Fibroblast of lung (primary cell): Measurements from ENCODE around the gene CLTC. TPM values are rescaled to one million over a fixed set of nuclear protein-coding genes. Genes with fewer than 3 reads are reported as not detected.

ENCODE experiments used
- DNase-seq, 2 donors: peaks; one replicate each; pipeline versions ENCODE4 v3.0.0 to v3.0.0-alpha.2; 2010; ENCODE audit warnings: low read depth in 2 of 2
- H2AFZ ChIP-seq: 2 replicates; pipeline ENCODE4 v1.5.1; 2012; ENCODE audit warnings: low read length, control low read depth, inconsistent platforms
- H3K27ac ChIP-seq: 2 replicates; pipeline ENCODE4 v1.5.1; 2011; ENCODE audit warnings: low read length, control low read depth; ENCODE audit not compliant: insufficient read depth
- H3K27me3 ChIP-seq: 2 replicates; pipeline ENCODE4 v1.5.1; 2011; ENCODE audit warnings: mild to moderate bottlenecking, low read length; ENCODE audit not compliant: control insufficient read depth, insufficient read depth
- H3K36me3 ChIP-seq: 2 replicates; pipeline ENCODE4 v1.5.1; 2011; ENCODE audit warnings: low read length; ENCODE audit not compliant: control insufficient read depth, insufficient read depth
- H3K4me1 ChIP-seq: 2 replicates; pipeline ENCODE4 v1.5.1; 2011; ENCODE audit warnings: low read length; ENCODE audit not compliant: control insufficient read depth, insufficient read depth; ENCODE audit errors: extremely low read depth
- H3K4me2 ChIP-seq: 2 replicates; pipeline ENCODE4 v1.5.1; 2011; ENCODE audit warnings: low read length, control low read depth; ENCODE audit not compliant: insufficient read depth; ENCODE audit errors: extremely low read depth
- H3K4me3 ChIP-seq, 4 experiments: fragments of 200-600 bp in 1 of 4; sonication (generic) in 1 of 4; replicated peaks in 1 of 4; 2 replicates each; pipeline ENCODE4 v1.5.1; 2011 to 2016; ENCODE audit warnings: low read length in 4 of 4, low read depth in 3 of 4, mild to moderate bottlenecking in 3 of 4, control low read depth in 2 of 4, inconsistent platforms in 1 of 4, mixed read lengths in 1 of 4; ENCODE audit not compliant: insufficient read depth in 1 of 4; ENCODE audit errors: control extremely low read depth in 1 of 4
- H3K79me2 ChIP-seq: 2 replicates; pipeline ENCODE4 v1.5.1; 2012; ENCODE audit warnings: mild to moderate bottlenecking, low read length, inconsistent platforms; ENCODE audit not compliant: control insufficient read depth, insufficient read depth
- H3K9ac ChIP-seq: 2 replicates; pipeline ENCODE4 v1.5.1; 2011; ENCODE audit warnings: mild to moderate bottlenecking, low read length, control low read depth; ENCODE audit not compliant: insufficient read depth
- H3K9me3 ChIP-seq: 2 replicates; pipeline ENCODE4 v1.5.1; 2012; ENCODE audit warnings: low read depth, low read length; ENCODE audit not compliant: control insufficient read depth, insufficient read depth
- H4K20me1 ChIP-seq: 2 replicates; pipeline ENCODE4 v1.5.1; 2011; ENCODE audit warnings: low read length; ENCODE audit not compliant: control insufficient read depth, insufficient read depth; ENCODE audit errors: extremely low read depth
- EZH2 ChIP-seq: IDR thresholded peaks from 2 replicates; pipeline ENCODE4 v1.5.1; 2012; ENCODE audit warnings: low read length, control low read depth, mild to moderate bottlenecking; ENCODE audit errors: missing control alignments
- polyA plus RNA-seq, 2 donors: library from polyadenylated mRNA; depleted of rRNA in 1 of 2; stranded (reverse) in 1 of 2; unstranded in 1 of 2; fragments of >200 nt; gene quantifications; 2 replicates each; pipeline ENCODE4 v1.2.1, GENCODE V29; 2011 to 2012; ENCODE audit warnings: missing spikeins in 1 of 2
- total RNA-seq: library from RNA; depleted of rRNA; stranded (reverse); fragments of >200 nt; gene quantifications from 2 replicates; pipeline ENCODE4 v1.2.1, GENCODE V29; 2014
- TF ChIP-seq, protein P1 (sequence below), 2 donors: IDR thresholded peaks in 1 of 2; conservative IDR thresholded peaks in 1 of 2; 1 replicate in 1 of 2; 2 replicates in 1 of 2; pipeline ENCODE4 v1.5.1; 2011 to 2012; ENCODE audit warnings: low read length in 2 of 2, control low read depth in 1 of 2, inconsistent platforms in 1 of 2, low read depth in 1 of 2, mild to moderate bottlenecking in 1 of 2

Gene CLTC
- total and polyA plus RNA-seq, 2 donors (not counting 1 experiment from before 2014, with no cell fraction given) = 468 to 621 TPM

DNA sequence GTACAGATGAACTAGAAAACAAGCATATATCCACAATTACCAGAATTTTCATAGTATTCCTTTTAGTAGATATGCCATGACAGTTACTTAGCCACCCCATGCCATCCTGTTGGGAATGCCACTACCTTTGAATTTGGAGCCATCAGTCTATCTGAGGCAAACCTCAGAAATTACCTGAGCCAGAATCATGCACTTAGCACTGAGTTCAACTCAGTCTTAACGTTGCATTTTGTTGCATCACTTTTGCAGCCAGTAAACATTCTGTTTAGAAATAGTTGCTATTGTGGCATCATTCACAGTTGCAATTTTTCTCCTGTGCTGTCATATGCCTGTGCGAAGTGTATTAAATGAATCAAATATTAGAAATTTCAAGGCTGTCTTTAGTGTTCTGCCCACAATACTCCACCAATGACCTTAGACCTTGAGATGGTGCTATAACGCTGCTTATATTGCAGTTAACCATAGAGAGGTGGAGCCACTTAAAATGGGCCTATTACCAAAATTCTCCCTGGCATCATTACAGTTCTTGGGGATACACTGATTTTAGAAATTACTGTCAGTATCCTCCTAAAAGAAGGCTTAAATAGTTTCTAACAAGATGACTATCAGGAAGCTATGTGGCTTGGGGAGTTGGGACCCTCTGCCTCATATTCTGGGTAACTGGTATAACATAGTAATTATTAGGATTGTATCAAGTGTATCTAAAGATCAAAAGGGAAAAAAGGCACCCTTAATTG, 76.4 kb downstream of the CLTC start:
- Histone ChIP-seq H4K20me1 (no peaks in the 10 kb centered on the region), H3K27me3 (no peaks in the 10 kb centered on the region), H3K36me3 (peaks cover 23% of the 10 kb centered on the region), H3K9ac (no peak overlapping the region), H2AFZ (no peak overlapping the region), H3K27ac (no peak overlapping the region), H3K79me2 (peaks cover 73% of the 10 kb centered on the region), H3K4me3 (no peak overlapping the region), H3K4me1 (no peaks in the 10 kb centered on the region), H3K4me2 (no peak overlapping the region), H3K9me3 (no peaks in the 10 kb centered on the region)
- DNase-seq = peak in 1 of 2 donors; percentile 65
- TF ChIP-seq EZH2 = no peak

DNA sequence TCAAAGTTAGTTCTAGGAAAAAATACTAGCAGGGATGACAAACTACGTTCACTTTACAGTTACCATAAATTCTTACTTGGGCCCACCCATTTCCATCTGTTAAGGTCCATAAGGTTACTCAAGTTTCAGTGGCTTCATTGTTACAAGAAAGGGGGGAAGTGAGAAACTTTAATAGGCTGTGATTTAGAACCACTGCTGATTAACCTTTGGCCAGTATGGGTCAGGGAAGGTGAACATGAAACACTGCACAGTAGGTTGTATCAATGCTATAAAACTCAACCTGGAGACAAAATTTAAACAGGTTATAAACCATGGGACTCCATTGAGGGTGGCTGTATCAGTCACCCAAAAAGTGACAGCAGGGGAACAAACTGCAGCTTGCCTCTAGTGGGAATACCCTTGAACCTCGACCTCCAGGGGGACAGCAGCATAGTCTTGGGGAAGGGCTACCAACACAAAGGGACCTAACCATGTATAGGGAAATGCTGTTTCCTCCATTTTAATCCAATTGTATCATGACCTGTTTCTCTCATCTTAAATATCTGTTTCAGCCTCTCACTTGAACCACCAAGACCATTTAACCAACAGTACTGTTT, 77.1 kb downstream of the CLTC start:
- Histone ChIP-seq H3K4me3 (no peak overlapping the region), H4K20me1 (no peaks in the 10 kb centered on the region), H3K36me3 (peaks cover 19% of the 10 kb centered on the region), H3K4me2 (no peak overlapping the region), H3K9me3 (no peaks in the 10 kb centered on the region), H3K4me1 (no peaks in the 10 kb centered on the region), H3K79me2 (peaks cover 77% of the 10 kb centered on the region), H3K27ac (no peak overlapping the region), H2AFZ (no peak overlapping the region), H3K27me3 (no peaks in the 10 kb centered on the region), H3K9ac (no peak overlapping the region)
- DNase-seq = no peak
- TF ChIP-seq, protein P1, sequence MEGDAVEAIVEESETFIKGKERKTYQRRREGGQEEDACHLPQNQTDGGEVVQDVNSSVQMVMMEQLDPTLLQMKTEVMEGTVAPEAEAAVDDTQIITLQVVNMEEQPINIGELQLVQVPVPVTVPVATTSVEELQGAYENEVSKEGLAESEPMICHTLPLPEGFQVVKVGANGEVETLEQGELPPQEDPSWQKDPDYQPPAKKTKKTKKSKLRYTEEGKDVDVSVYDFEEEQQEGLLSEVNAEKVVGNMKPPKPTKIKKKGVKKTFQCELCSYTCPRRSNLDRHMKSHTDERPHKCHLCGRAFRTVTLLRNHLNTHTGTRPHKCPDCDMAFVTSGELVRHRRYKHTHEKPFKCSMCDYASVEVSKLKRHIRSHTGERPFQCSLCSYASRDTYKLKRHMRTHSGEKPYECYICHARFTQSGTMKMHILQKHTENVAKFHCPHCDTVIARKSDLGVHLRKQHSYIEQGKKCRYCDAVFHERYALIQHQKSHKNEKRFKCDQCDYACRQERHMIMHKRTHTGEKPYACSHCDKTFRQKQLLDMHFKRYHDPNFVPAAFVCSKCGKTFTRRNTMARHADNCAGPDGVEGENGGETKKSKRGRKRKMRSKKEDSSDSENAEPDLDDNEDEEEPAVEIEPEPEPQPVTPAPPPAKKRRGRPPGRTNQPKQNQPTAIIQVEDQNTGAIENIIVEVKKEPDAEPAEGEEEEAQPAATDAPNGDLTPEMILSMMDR (conservative IDR thresholded peaks at IDR 0.05 in 1 of 2, IDR thresholded peaks at IDR 0.05 in 1 of 2; ENCODE audit: low read depth in 1 of 2, low read length in 2 of 2) = no peak
- TF ChIP-seq EZH2 = no peak

DNA sequence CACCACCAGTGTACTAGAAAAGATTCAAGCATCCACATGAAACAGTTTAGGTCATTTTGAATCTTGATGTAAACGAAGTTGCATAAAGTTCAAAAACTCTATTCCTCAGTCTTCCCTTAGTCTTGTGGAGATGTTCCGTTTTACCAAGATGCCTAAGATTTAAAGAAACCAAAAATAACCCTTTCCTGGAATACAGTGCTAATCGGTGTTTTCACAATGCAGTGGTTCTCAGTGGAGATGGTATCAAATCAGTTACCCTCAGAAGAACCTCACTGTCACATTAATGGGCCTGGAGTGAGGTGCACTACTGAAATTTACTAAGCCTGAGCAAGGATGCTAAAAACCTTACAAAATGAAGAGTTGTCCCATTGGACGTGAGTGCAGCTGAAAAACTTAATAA, 78.4 kb downstream of the CLTC start:
- no peak overlapping the region for H3K4me2 ChIP-seq
- no peak overlapping the region for H2AFZ ChIP-seq
- no peaks in the 10 kb centered on the region for H3K4me1 ChIP-seq
- H3K9me3 ChIP-seq = no peaks in the 10 kb centered on the region
- no peak for TF ChIP-seq EZH2
- TF ChIP-seq, protein P1 (conservative IDR thresholded peaks at IDR 0.05 in 1 of 2, IDR thresholded peaks at IDR 0.05 in 1 of 2; ENCODE audit: low read depth in 1 of 2, low read length in 2 of 2) = no peak
- H3K27me3 ChIP-seq = no peaks in the 10 kb centered on the region
- no peak overlapping the region for H3K4me3 ChIP-seq
- peaks cover 18% of the 10 kb centered on the region for H3K36me3 ChIP-seq
- peaks cover 91% of the 10 kb centered on the region for H3K79me2 ChIP-seq
- no peak for DNase-seq
- H3K27ac ChIP-seq = no peak overlapping the region
- no peak overlapping the region for H3K9ac ChIP-seq
- H4K20me1 ChIP-seq = no peaks in the 10 kb centered on the region
